Cardiac fibroblast (primary cell): ENCODE measurements around the gene VGLL3.
A peak's percentile ranks its signal among the peaks of the same experiment; 100 is the strongest.

Source experiments
- DNase-seq, 2 donors: peaks; one replicate each; pipeline versions ENCODE4 v3.0.0 to v3.0.0-alpha.2; 2010; ENCODE audit warnings: low read depth in 2 of 2
- H3K4me3 ChIP-seq, 2 donors: replicated peaks in 1 of 2; 1 replicate in 1 of 2; 2 replicates in 1 of 2; pipeline ENCODE4 v1.5.1; 2011; ENCODE audit warnings: low read depth in 2 of 2, low read length in 2 of 2, mild to moderate bottlenecking in 2 of 2, moderate library complexity in 1 of 2
- TF ChIP-seq, protein P1 (sequence below): IDR thresholded peaks from one replicate; pipeline ENCODE4 v1.5.1; 2011; ENCODE audit warnings: low read depth, mild to moderate bottlenecking, low read length, inconsistent platforms

VGLL3 gene

DNA sequence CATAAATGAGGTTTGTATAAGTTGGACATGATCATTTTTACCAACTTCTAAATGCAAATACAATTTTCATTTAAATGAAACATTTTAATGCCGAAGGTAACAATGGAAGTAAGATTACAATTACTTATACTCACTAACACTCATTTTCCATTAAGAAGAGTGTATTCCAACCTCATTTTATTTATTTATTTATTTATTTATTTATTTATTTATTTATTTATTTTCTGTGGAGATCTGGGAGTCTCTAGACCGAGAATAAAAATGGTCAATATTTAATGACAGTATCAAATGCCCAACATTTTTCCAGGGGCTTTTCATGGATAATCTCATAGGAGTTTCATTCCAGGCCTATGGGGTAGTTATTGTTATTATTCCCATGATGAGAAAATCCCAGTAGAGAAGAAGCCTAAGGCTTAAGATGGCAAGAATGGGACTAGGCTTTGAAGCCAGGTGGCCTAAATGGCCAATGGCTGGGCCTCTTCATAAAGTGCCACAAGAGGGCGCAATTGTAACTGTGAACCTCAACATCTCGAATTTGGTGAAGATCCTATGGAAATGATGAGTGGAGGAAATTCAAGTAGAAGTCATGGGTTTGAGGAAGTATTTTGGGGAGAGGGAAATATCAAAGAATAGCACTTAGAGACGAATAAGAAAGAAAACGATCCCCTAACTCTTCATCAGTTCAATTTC lies 21.3 kb downstream of the VGLL3 start:
- TF ChIP-seq, protein P1, sequence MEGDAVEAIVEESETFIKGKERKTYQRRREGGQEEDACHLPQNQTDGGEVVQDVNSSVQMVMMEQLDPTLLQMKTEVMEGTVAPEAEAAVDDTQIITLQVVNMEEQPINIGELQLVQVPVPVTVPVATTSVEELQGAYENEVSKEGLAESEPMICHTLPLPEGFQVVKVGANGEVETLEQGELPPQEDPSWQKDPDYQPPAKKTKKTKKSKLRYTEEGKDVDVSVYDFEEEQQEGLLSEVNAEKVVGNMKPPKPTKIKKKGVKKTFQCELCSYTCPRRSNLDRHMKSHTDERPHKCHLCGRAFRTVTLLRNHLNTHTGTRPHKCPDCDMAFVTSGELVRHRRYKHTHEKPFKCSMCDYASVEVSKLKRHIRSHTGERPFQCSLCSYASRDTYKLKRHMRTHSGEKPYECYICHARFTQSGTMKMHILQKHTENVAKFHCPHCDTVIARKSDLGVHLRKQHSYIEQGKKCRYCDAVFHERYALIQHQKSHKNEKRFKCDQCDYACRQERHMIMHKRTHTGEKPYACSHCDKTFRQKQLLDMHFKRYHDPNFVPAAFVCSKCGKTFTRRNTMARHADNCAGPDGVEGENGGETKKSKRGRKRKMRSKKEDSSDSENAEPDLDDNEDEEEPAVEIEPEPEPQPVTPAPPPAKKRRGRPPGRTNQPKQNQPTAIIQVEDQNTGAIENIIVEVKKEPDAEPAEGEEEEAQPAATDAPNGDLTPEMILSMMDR, result peak; percentile 73
- no peak overlapping the region for H3K4me3 ChIP-seq
- DNase-seq, result peak; percentile 74 to 84

DNA sequence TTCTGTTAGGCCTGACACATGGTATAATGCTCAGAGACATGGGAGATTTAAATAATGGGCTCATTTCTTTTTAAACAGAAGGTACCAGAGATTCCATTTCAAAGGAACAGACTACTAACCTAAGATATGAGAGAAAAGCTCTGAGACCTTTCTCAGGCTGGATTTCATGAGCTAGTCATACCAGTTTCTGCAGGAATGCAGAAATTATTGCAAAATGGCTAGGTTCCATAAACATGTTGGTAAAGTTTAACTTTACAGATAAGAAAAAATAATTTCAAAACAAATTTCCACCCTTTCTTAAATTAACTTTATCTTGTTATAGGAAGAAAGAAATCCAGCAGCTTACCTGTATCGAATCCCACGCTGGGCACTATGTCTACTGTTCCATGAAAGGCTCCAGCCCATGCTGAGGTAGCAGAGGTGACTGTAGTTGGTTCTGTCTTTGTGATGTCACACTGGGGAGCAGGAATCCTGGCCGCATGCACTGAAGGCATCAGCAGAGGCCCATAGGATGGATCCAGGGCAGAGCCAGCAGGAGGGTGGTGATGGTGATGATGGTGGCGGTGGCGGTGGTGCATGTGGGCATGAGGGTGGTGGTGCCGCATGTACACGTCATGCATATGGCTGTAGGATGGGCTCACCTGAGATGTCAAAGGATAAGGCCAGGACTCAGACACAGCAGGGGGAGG lies 22.6 kb downstream of the VGLL3 start:
- H3K4me3 ChIP-seq, result no peak overlapping the region
- TF ChIP-seq, protein P1, result no peak
- no peak for DNase-seq

DNA sequence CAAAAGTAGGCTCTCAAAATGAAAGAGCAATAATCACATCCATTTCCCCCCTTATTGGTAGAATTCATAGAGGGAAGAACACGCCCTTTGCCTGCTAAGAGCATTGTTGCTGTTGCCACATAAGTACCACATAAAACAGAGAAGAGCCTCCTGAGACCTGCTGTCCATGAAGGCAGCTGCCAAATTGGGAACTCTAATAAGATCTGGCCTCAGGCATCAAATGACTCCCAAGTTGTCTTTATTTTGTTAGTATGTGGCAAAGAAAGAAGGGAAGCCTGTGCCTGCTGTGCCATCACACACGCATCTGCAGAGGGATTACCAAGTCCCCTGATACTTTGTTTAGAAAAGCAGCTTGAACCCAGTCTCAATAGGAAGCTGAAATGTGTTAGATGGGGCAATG lies 23.9 kb downstream of the VGLL3 start:
- TF ChIP-seq, protein P1, result no peak
- H3K4me3 ChIP-seq, result no peak overlapping the region
- no peak for DNase-seq

DNA sequence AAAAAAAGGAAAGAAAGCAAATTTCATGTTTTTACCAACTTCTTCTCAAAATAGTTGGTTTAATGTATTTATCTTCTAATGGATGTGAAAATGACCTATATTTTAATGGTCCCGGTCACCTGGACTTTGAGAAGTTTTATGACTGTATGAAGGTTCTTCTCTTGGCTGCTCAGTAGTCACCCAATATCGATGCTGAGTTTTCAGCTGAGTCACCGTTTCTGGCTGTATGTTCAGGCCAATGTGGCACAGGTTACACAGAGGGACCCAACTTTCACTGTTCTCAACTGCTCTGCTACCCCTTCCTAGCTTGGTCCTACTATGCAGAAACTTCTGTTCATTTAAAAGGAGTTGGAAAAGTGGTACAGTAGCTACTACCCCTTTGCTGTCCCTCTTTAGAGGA lies 25.8 kb downstream of the VGLL3 start:
- H3K4me3 ChIP-seq, result no peak overlapping the region
- no peak for DNase-seq
- TF ChIP-seq, protein P1, result no peak

DNA sequence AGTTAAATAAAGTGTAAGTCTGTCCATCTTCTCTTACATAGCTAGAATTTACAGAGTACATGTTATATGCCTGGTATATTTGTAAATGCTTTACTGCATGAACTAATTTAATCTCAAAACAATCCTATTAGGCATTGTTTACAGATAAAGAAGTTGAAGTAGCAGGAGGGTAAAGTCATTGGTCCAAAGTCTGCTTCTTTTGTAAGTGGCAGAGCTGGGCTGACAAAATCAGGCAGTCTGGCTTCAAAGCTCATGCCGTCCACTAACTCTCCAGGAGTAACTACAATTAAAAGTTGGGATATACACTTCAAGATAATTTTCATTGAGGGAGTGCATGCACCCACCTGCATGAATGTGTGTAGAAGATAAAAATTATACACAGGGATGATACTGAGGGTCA lies 27.3 kb downstream of the VGLL3 start:
- no peak overlapping the region for H3K4me3 ChIP-seq
- no peak for DNase-seq
- TF ChIP-seq, protein P1, result no peak

DNA sequence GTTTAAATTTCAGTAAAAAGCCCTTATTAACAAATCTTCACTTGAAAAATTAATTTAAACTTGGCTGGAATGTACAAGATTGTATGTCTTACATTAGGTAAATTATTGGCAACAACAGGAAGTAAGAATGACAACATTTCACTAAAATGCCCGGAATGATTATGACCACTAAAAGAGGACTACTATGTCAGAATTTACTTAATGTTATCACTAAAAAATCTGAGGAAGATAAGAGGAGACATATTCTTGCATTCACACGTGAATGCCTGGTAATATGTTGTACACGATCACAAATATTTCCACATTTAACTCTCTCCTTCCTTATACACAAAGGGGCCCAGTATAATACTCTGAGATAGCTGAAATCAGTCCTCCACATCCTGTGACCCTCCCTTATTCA lies 29.7 kb downstream of the VGLL3 start:
- TF ChIP-seq, protein P1, result no peak
- peak; percentile 31 to 54 for DNase-seq

More for the DNA sequence above, 29.7 kb downstream of the VGLL3 start:
- H3K4me3 ChIP-seq, result no peak overlapping the region
